IPS-15b (cell line): ENCODE data around the gene SLCO2A1.

Experiments used
- H3K27me3 ChIP-seq: one replicate; pipeline ENCODE4 v1.6.1; 2013; ENCODE audit warnings: low read length; ENCODE audit not compliant: control insufficient read depth, insufficient read depth
- H3K36me3 ChIP-seq: one replicate; pipeline ENCODE4 v1.6.1; 2013; ENCODE audit warnings: low read length; ENCODE audit not compliant: control insufficient read depth, insufficient read depth
- H3K4me1 ChIP-seq: one replicate; pipeline ENCODE4 v1.6.1; 2013; ENCODE audit warnings: mild to moderate bottlenecking, low read length; ENCODE audit not compliant: control insufficient read depth, insufficient read depth
- H3K4me3 ChIP-seq: one replicate; pipeline ENCODE4 v1.5.1; 2013; ENCODE audit warnings: low read depth, low read length
- H3K9ac ChIP-seq: one replicate; pipeline ENCODE4 v1.6.1; 2013; ENCODE audit warnings: low read depth, mild to moderate bottlenecking, low read length
- H3K9me3 ChIP-seq: one replicate; pipeline ENCODE4 v1.6.1; 2013; ENCODE audit warnings: mild to moderate bottlenecking, low read length; ENCODE audit not compliant: control insufficient read depth, insufficient read depth

The SLCO2A1 gene

GRCh38 chr3:134004841-134005240 lies 24.9 kb downstream of the SLCO2A1 start:
- no peak overlapping the region for H3K4me3 ChIP-seq
- no peaks in the 10 kb centered on the region for H3K36me3 ChIP-seq
- no peaks in the 10 kb centered on the region for H3K4me1 ChIP-seq
- H3K9me3 ChIP-seq, result no peaks in the 10 kb centered on the region
- no peak overlapping the region for H3K9ac ChIP-seq
- H3K27me3 ChIP-seq, result no peaks in the 10 kb centered on the region

- no peaks in the 10 kb centered on the region for H3K9me3 ChIP-seq
- no peak overlapping the region for H3K9ac ChIP-seq
- no peak overlapping the region for H3K4me3 ChIP-seq
- H3K4me1 ChIP-seq, result no peaks in the 10 kb centered on the region
- H3K27me3 ChIP-seq, result peaks cover 8% of the 10 kb centered on the region
- H3K36me3 ChIP-seq, result no peaks in the 10 kb centered on the region
Observed at GRCh38 chr3:134003066-134003465, 26.7 kb downstream of the SLCO2A1 start.

GRCh38 chr3:134002306-134002705 lies 27.4 kb downstream of the SLCO2A1 start:
- Histone ChIP-seq H3K36me3 (no peaks in the 10 kb centered on the region), H3K4me3 (no peak overlapping the region), H3K27me3 (peaks cover 15% of the 10 kb centered on the region), H3K4me1 (no peaks in the 10 kb centered on the region), H3K9ac (no peak overlapping the region), H3K9me3 (no peaks in the 10 kb centered on the region)

- no peaks in the 10 kb centered on the region for H3K36me3 ChIP-seq
- peaks cover 25% of the 10 kb centered on the region for H3K27me3 ChIP-seq
- H3K4me1 ChIP-seq, result peaks cover 5% of the 10 kb centered on the region
- H3K9me3 ChIP-seq, result no peaks in the 10 kb centered on the region
- no peak overlapping the region for H3K9ac ChIP-seq
- H3K4me3 ChIP-seq, result no peak overlapping the region
Observed at GRCh38 chr3:134001251-134001650, 28.5 kb downstream of the SLCO2A1 start.

- H3K9me3 ChIP-seq, result no peaks in the 10 kb centered on the region
- H3K27me3 ChIP-seq, result peaks cover 25% of the 10 kb centered on the region
- peaks cover 10% of the 10 kb centered on the region for H3K4me1 ChIP-seq
- H3K36me3 ChIP-seq, result no peaks in the 10 kb centered on the region
- H3K9ac ChIP-seq, result no peak overlapping the region
- no peak overlapping the region for H3K4me3 ChIP-seq
Observed at GRCh38 chr3:133999891-134000685, 29.6 kb downstream of the SLCO2A1 start.

DNA sequence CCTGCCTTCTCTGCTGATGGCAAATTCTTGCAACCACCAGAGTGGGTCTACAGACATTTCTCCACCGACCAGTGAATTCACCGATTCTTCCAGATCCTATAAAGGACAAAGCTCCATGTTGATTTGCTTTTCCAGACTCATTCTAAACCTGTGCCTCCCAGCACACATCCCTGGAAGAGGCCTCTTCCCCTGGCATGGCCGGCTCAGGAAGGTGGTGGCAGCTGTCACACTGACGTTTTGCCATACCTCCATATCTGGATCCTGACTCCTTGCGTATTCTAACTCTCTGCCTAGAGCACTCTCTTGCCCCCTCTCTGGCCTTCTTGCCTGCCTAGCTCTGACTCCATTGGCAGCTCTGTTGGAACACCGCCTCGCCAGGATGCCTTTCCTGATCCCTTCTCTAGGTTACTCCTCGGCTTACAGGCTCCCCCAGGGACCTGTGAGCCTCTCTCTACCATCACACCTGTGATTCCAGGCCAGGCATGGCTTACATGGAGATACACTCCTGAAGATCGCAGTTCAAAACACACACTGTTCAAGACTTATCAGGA lies 31.0 kb downstream of the SLCO2A1 start:
- Histone ChIP-seq H3K9me3 (no peaks in the 10 kb centered on the region), H3K9ac (no peak overlapping the region), H3K27me3 (peaks cover 33% of the 10 kb centered on the region), H3K4me3 (no peak overlapping the region), H3K36me3 (no peaks in the 10 kb centered on the region), H3K4me1 (peaks cover 10% of the 10 kb centered on the region)

DNA sequence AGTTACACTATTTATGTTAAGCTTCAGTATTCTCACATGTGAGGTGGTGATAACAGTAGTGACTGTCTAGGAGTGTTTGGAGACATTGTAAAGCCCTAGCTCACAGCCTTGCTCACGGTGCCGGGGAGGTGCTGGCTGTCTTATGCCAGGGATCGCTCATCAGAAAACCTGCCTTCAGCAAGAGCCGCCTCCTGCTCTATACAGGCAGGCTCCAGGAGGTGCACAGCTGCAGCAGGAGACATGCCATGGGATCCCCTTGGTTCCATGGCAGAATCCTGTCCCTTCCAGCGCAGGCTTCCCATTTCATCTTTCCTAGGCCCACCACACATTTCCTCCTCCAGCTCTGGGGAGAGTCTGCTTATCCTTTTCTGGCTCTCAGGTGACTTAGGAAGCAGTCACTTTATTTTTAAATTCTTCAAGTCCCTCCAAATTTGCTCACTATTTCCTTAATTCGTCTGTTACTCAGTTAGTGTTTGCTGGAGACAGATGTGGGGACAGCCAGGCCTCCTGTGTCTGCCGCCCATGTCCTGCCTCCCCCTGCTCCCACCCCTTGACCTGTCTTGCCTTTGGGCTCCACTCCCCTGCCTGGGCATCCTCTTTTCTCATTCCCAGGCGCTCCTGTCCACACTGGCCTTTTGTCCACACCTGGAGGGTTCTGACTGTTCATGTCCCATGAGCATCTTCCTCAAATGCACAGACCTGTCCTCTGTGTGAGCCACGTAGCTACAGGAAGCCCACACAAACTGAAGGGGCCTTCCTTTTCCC lies 31.7 kb downstream of the SLCO2A1 start:
- no peak overlapping the region for H3K4me3 ChIP-seq
- H3K27me3 ChIP-seq, result peaks cover 33% of the 10 kb centered on the region
- H3K36me3 ChIP-seq, result no peaks in the 10 kb centered on the region
- H3K9ac ChIP-seq, result no peak overlapping the region
- H3K4me1 ChIP-seq, result peaks cover 10% of the 10 kb centered on the region
- no peaks in the 10 kb centered on the region for H3K9me3 ChIP-seq

DNA sequence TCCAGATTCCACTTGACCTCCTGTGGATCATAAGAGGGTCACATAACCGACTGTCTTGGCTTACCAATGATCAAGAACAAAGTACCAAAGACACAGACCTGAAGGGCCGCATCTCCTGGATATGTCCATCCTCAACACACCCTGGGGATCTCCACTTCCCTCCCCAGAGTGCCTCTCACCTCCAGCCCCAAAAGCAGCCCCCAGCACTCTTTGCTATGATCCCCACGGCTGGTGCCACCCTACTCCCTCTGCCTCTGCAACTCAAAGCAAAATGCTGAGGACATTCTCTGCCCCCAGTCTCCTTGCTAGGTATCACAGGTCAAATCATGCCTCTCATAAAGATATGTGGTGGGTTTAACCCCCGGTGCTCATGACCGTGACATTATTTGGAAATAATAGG lies 32.7 kb downstream of the SLCO2A1 start:
- Histone ChIP-seq H3K9me3 (no peaks in the 10 kb centered on the region), H3K36me3 (no peaks in the 10 kb centered on the region), H3K4me1 (peaks cover 12% of the 10 kb centered on the region), H3K27me3 (peaks cover 36% of the 10 kb centered on the region), H3K4me3 (no peak overlapping the region), H3K9ac (no peak overlapping the region)

DNA sequence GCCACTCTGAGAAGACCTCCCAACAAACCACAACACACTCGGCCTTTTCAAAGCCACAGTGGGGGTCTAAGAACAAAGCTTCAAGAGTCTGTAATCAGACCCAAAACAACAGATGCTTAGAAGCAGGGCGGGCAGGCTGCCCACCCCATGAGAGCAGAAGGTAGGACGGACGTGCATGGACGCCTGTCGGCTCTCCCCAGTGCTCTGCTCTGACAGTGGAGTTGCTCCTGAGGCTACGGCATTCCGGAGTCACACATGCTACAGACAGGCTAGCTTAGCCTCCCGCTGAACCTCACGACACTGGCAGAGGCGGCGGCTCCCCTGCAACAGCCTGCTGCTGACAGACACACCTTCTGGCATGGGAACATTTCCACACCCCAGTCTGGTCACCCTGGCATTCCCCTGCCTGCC lies 33.5 kb downstream of the SLCO2A1 start:
- H3K9me3 ChIP-seq, result no peaks in the 10 kb centered on the region
- H3K27me3 ChIP-seq, result peaks cover 36% of the 10 kb centered on the region
- H3K9ac ChIP-seq, result no peak overlapping the region
- no peaks in the 10 kb centered on the region for H3K36me3 ChIP-seq
- peaks cover 12% of the 10 kb centered on the region for H3K4me1 ChIP-seq
- H3K4me3 ChIP-seq, result no peak overlapping the region

DNA sequence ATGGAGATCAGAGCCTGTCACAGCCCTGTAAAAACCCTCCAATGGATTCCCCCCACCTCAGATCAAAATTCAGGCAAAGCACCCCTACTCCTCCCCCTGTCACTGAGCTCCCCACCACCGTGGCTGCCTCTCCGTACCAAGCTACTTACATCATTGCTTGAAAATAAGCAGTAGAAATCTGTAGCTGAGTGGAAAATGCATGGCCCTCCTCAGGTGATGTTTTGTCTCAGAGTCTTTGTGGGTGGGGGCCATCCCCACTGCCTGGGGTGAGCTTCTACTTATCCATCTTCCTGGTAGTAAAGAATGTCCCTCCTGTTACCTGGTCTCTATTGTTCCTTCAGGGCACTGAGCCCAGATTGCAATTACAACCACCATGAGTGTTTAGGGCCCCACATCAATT lies 34.5 kb downstream of the SLCO2A1 start:
- Histone ChIP-seq H3K4me1 (peaks cover 12% of the 10 kb centered on the region), H3K27me3 (peaks cover 40% of the 10 kb centered on the region), H3K4me3 (no peak overlapping the region), H3K36me3 (no peaks in the 10 kb centered on the region), H3K9me3 (no peaks in the 10 kb centered on the region), H3K9ac (no peak overlapping the region)

GRCh38 chr3:133994166-133994890 lies 35.4 kb downstream of the SLCO2A1 start:
- no peak overlapping the region for H3K4me3 ChIP-seq
- H3K9me3 ChIP-seq, result no peaks in the 10 kb centered on the region
- H3K4me1 ChIP-seq, result peaks cover 15% of the 10 kb centered on the region
- no peaks in the 10 kb centered on the region for H3K36me3 ChIP-seq
- H3K27me3 ChIP-seq, result peaks cover 40% of the 10 kb centered on the region
- H3K9ac ChIP-seq, result no peak overlapping the region
